Esophagus (tissue), 2 donors: ENCODE results near the gene SUCLA2. TPM values are rescaled to one million over a fixed set of nuclear protein-coding genes. Genes with fewer than 3 reads are reported as not detected.
"Not testable (repeated sequence)": the region's sequence is repeated elsewhere in the genome, so short reads cannot be mapped to it uniquely, and the experiment has no call there.

ENCODE experiments used
- H3K27ac ChIP-seq, 2 donors: one replicate each; pipeline ENCODE4 v1.5.1; 2013; ENCODE audit warnings: low read depth in 2 of 2, mild to moderate bottlenecking in 2 of 2, inconsistent platforms in 1 of 2, low read length in 1 of 2, moderate library complexity in 1 of 2
- H3K27me3 ChIP-seq, 2 donors: one replicate each; pipeline ENCODE4 v1.6.1; 2013; ENCODE audit warnings: low read length in 2 of 2, control low read depth in 1 of 2, mild to moderate bottlenecking in 1 of 2; ENCODE audit not compliant: insufficient read depth in 2 of 2, control insufficient read depth in 1 of 2
- H3K36me3 ChIP-seq, 2 donors: one replicate each; pipeline ENCODE4 v1.6.1; 2013; ENCODE audit warnings: low read length in 1 of 2; ENCODE audit not compliant: control insufficient read depth in 2 of 2, insufficient read depth in 2 of 2
- H3K4me1 ChIP-seq, 2 donors: one replicate each; pipeline ENCODE4 v1.6.1; 2013; ENCODE audit warnings: low read length in 1 of 2; ENCODE audit not compliant: control insufficient read depth in 2 of 2, insufficient read depth in 2 of 2
- H3K4me3 ChIP-seq, 2 donors: one replicate each; pipeline ENCODE4 v1.5.1; 2013; ENCODE audit warnings: low read length in 2 of 2, mild to moderate bottlenecking in 2 of 2, low read depth in 1 of 2, moderate library complexity in 1 of 2
- H3K9me3 ChIP-seq, 2 donors: one replicate each; pipeline ENCODE4 v1.6.1; 2013; ENCODE audit warnings: mild to moderate bottlenecking in 2 of 2, low read depth in 1 of 2, low read length in 1 of 2, moderate library complexity in 1 of 2; ENCODE audit not compliant: control insufficient read depth in 2 of 2, insufficient read depth in 1 of 2
- WGBS, 2 donors: extraction: QIAGEN DNeasy Blood & Tissue Kit; methylation state at CpG; one replicate each; pipeline ENCODE4 v1.1.7; 2013; 5-methylcytosine and 5-hydroxymethylcytosine counted together
- polyA plus RNA-seq, 2 donors: library from polyadenylated mRNA; stranded (reverse); fragments of 200-250 nt; gene quantifications; one replicate each; pipeline ENCODE4 v1.2.3, GENCODE V29; 2013
- donor health status: healthy with polysubstance abuse.
- donor health status: Bipolar disorder and iron deficiency.

Gene SUCLA2
- polyA plus RNA-seq, 2 donors, result 18.4 to 32.8 TPM

DNA sequence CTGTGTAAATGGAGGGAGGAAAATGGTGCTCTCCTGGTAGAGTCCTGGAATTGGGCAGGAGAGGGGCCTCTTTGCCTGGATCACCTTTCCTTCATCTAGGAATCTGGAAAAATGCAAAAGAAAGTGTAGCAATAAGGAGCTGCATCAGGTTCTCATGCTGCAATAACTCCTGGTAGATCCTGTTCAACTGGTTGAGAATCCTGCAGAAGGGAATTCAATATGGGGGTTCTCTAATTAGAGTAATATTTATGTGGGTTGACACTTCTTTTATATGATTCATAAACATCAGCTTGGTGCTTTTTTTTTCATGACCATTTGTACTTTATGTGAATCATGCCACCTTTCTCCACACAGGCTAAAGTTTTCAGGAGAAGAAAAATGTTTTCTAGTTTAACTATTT, 27.0 kb upstream of the SUCLA2 start:
- Histone ChIP-seq H3K36me3 (no peaks in the 10 kb centered on the region), H3K27me3 (no peaks in the 10 kb centered on the region), H3K4me1 (no peaks in the 10 kb centered on the region), H3K4me3 (no peak overlapping the region), H3K9me3 (no peaks in the 10 kb centered on the region), H3K27ac (peak overlapping the region in 1 of 2 donors; percentile 7)

DNA sequence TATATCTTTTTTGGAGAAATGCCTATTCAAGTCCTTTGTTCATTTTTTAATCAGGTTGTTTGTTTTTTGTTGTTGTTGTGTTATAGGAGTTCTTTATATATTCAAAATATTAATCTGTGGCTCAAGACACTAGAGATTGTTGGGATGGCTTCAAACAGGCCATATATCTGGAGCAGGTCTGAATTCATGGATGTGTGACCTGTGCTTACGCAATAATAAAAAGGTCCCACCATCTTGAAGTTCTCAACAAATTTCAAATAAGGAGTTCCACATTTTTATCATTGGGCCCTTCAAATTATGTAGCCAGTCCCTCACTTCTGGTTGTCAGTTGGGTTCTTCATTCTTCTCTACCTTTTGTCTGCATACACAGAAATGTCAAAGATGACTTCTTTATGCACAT, 18.7 kb upstream of the SUCLA2 start:
- no peaks in the 10 kb centered on the region for H3K27me3 ChIP-seq
- WGBS, 2 donors, result 30 to 98% methylated on average over 1 of the region's 1 CpG
- H3K4me3 ChIP-seq, result no peak overlapping the region
- no peaks in the 10 kb centered on the region for H3K36me3 ChIP-seq
- no peaks in the 10 kb centered on the region for H3K9me3 ChIP-seq
- no peaks in the 10 kb centered on the region for H3K4me1 ChIP-seq
- H3K27ac ChIP-seq, result no peak overlapping the region

DNA sequence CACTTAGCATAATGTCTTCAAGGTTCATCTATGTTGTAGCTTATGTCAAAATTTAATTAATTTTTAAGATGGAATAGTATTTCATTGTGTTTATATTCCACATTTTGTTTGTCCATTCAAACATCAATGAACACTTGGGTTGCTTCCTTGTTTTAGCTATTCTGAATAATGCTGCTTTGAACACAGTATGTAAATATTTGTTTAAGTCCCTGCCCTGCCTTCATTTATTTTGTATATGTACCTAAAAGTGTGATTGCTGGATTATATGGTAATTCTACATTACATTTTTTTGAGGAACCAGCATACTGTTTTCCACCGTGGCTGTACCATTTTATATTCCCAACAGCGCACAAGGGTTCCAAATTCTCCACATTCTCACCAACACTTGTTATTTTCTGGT, 17.6 kb upstream of the SUCLA2 start:
- no peak overlapping the region for H3K27ac ChIP-seq
- H3K36me3 ChIP-seq, result no peaks in the 10 kb centered on the region
- WGBS, 2 donors, result 88 to 93% methylated on average over 2 of the region's 2 CpGs
- H3K4me3 ChIP-seq, result no peak overlapping the region
- no peaks in the 10 kb centered on the region for H3K27me3 ChIP-seq
- no peaks in the 10 kb centered on the region for H3K4me1 ChIP-seq
- no peaks in the 10 kb centered on the region for H3K9me3 ChIP-seq

DNA sequence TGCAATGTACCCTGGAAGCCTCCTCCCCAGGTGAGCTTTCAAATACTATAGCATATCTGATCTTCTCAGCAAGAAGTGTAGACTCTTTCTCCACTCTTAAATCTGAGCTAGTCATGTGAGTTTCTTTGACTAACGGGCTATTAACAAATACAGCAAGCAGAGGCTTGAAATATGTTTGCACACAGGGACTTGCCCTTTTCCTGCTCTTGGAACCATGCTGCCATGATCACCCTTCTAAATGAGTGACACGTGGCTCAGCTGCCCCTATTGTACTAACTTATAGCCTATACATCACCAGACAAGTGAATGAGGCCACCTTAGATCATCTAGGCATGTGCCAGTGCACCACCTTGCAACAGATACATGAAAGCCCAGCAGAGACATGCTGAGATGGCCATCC, 13.3 kb upstream of the SUCLA2 start:
- no peaks in the 10 kb centered on the region for H3K4me1 ChIP-seq
- H3K36me3 ChIP-seq, result no peaks in the 10 kb centered on the region
- H3K4me3 ChIP-seq, result no peak overlapping the region
- H3K27ac ChIP-seq, result no peak overlapping the region
- no peaks in the 10 kb centered on the region for H3K9me3 ChIP-seq
- 53 to 55% methylated on average over 2 of the region's 2 CpGs for WGBS, 2 donors
- H3K27me3 ChIP-seq, result no peaks in the 10 kb centered on the region

DNA sequence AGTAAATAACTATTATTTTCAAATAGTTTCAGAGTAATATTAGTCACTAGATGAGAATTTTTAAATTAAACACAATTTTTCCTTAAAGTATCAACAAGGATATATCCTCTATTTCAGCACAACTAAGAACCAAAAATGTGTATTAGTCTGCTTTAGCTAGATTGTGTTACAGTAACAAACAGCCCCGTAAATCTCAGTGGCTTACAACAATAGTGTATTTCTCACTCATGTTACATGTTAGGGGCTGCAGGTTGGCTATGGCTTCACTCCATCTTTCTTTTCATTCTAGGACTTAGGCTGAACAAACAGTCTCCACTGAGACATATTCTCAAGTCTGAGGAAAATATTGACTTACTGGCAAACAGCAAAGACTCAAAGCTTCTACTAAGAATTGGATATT, 11.6 kb upstream of the SUCLA2 start:
- no peaks in the 10 kb centered on the region for H3K27me3 ChIP-seq
- H3K27ac ChIP-seq, result no peak overlapping the region
- no peaks in the 10 kb centered on the region for H3K9me3 ChIP-seq
- H3K4me1 ChIP-seq, result no peaks in the 10 kb centered on the region
- no peak overlapping the region for H3K4me3 ChIP-seq
- H3K36me3 ChIP-seq, result no peaks in the 10 kb centered on the region
- WGBS, 2 donors, result 98 to 100% methylated on average over 1 of the region's 1 CpG

DNA sequence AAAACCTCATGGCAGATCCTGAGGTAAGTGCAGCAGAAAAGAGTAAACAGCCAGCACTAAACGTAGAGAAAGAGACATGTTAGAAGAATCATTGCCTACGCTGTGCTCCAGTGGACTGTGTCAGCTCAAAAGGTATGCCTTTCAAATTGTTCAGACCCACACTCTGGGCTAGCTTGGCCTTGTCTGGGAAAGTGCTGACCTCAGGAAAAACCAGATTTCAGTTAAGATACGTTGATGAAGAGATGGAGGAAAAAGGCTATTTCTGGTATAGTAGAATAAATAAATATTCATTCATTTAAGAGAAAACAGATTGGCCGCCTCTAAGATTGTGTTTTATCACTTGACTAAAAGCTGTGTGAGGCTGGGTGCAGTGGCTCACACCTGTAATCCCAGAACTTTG, 9.6 kb upstream of the SUCLA2 start:
- no peaks in the 10 kb centered on the region for H3K36me3 ChIP-seq
- H3K27ac ChIP-seq, result no peak overlapping the region
- H3K4me3 ChIP-seq, result no peak overlapping the region
- H3K9me3 ChIP-seq, result no peaks in the 10 kb centered on the region
- H3K4me1 ChIP-seq, result no peaks in the 10 kb centered on the region
- no peaks in the 10 kb centered on the region for H3K27me3 ChIP-seq
- 75 to 85% methylated on average over 4 of the region's 4 CpGs for WGBS, 2 donors

GRCh38 chr13:48009284-48009683, 8.2 kb upstream of the SUCLA2 start:
- H3K4me3 ChIP-seq, result no peak overlapping the region
- H3K36me3 ChIP-seq, result no peaks in the 10 kb centered on the region
- 24 to 38% methylated on average over 1 of the region's 1 CpG for WGBS, 2 donors
- H3K4me1 ChIP-seq, result no peaks in the 10 kb centered on the region
- H3K27me3 ChIP-seq, result no peaks in the 10 kb centered on the region
- H3K27ac ChIP-seq, result peak overlapping the region; percentile 34 to 59
- H3K9me3 ChIP-seq, result no peaks in the 10 kb centered on the region

DNA sequence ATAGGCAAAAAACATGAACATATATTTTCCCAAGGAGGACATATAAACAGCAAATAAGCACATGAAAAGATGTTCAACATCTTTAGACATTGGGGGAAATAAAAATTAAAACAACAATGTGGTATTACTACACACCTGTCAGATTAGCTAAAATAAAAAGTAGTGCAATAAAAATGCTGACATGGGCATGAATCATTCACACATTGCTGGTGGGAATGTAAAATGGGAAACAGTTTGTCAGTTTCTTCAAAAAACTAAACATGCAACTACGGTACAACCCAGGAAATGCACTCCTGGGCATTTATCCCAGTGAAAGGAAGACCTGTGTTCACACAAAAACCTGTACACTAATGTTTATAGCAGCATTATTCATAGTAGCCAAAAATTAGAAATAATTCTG, 5.3 kb upstream of the SUCLA2 start:
- no peaks in the 10 kb centered on the region for H3K9me3 ChIP-seq
- WGBS, 2 donors, result 33 to 72% methylated on average over 1 of the region's 1 CpG
- H3K27ac ChIP-seq, result no peak overlapping the region
- no peaks in the 10 kb centered on the region for H3K27me3 ChIP-seq
- no peaks in the 10 kb centered on the region for H3K4me1 ChIP-seq
- H3K4me3 ChIP-seq, result no peak overlapping the region
- no peaks in the 10 kb centered on the region for H3K36me3 ChIP-seq

GRCh38 chr13:48004201-48004600, 3.1 kb upstream of the SUCLA2 start:
- Histone ChIP-seq H3K27ac (no peak overlapping the region), H3K36me3 (no peaks in the 10 kb centered on the region), H3K4me1 (no peaks in the 10 kb centered on the region), H3K4me3 (no peak overlapping the region), H3K27me3 (no peaks in the 10 kb centered on the region), H3K9me3 (no peaks in the 10 kb centered on the region)
- WGBS, 2 donors, result 91 to 95% methylated on average over 2 of the region's 2 CpGs

- not testable (repeated sequence) for H3K9me3 ChIP-seq, H3K27me3 ChIP-seq, H3K4me3 ChIP-seq, H3K4me1 ChIP-seq, H3K36me3 ChIP-seq
- 39 to 45% methylated on average over 5 of the region's 5 CpGs for WGBS, 2 donors
- peak overlapping the region in 1 of 2 donors; percentile 49 for H3K27ac ChIP-seq
Measured at GRCh38 chr13:48001999-48002398, 926 bp upstream of the SUCLA2 start.
